NOMO-1 treated with dmso at 0.1 percent for 144 hours (cell line): ENCODE measurements around the gene RALGDS.

ENCODE experiments used
- DNase-seq: peaks from one replicate; lab custom pipeline; 2025; ENCODE audit not compliant: unreplicated experiment; lab: John Stamatoyannopoulos, UW

Gene RALGDS

DNA sequence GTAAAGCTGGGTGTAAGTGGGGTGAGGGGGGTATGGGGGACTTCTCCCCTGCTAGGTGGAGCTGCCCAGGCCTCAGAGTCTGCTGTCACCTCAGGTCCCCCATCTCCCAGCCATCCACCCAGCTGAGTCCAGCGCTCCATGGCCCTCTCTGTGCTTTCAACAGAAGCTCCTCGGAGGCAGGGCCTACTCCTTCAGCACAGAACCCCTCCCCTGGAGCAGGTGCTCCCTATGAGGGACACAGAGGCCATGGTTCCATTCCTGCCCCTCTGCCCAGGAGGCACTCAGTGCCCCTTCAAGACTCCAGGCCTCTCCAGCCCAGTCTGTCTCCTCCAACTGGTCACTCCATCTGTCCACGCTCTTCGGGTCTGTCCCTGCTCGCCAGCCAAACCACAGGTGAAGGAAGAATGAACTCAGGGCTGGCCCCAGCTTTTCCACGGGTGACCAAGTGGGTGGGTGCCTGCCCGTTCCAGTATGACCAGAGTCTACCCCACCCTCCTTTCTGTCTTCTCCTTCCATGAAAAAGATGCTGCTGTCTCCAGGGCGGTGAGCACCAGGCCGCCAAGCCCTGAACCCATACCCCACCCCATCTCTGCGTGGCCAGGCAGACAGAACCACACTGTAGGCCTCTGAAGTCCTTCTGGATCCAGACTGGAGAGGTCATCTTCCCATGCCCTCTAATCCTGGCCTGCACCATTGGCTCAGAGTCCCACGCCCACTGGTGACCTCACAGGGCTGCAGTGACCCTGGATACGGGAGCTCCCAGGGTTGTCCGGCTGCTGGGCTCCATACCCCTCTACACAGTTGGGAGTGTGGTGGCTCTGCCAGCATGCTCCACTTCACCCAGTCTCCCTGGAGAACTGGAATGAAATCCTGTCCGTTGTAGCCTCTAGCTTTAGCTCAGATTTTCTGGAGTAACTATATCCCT, 30.8 kb upstream of the RALGDS start:
- no peak for DNase-seq

DNA sequence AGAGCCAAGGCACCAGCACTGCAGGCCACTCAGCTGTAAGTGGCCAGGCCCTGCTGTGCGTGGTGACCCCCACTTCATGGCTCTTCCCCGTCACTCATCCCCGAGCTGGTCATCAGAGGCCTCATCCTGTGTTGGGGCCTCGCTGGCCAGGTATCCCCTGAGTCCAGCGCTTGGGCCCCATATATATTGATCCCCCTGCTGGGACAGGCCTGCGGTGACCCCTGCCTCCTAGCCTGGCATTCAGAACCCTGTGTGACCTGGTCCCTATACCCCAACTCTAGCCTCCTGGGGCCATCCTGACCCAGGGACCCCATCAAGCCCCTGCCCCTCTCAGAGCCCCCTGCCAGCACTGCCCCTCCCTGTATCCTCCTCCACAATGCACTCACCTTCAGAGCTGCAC, 30.0 kb upstream of the RALGDS start:
- DNase-seq = no peak

DNA sequence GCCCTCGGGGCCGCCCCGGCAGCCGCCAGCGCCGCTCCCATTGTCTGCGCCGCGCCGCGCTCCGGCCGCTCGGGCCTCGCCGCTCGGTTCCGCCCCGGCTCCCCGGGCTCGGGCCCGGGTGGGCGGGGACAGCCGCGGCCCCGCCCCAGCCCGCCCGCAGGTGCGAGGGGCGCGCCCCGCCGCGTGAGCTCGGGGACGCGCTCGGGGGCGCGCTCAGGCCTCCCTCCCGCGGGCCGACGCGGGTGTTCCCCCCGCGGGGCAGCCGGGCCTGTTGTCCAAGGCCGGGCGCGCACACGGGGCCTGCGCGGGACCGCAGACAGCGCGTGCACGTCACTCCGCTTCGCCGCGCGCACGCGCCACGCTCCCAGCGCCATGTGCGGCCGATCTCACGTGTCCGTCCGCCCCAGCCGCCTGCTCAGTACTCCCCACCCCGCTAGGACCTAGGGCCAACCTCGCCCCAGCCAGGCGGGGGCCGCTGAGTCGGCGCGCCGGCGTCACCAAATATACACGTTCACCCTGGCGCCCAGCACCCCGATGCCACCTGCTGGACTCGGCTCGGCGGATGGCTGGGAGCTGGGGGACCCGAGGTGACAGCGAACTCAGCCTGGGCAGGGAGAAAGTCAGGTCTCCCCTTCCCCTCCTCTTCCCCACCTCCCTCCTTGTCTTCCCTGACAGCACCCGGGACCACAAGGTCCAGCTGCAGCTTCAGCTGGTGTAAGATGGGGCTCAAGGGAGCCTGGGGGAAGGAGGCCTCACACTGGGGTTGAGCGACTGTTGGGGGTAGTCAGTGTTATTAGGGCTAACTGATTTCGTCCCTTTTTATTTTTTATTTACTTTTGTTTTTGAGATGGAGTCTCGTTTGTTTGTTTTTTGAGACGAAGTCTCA, 28.3 kb upstream of the RALGDS start:
- peak; percentile 80 for DNase-seq

DNA sequence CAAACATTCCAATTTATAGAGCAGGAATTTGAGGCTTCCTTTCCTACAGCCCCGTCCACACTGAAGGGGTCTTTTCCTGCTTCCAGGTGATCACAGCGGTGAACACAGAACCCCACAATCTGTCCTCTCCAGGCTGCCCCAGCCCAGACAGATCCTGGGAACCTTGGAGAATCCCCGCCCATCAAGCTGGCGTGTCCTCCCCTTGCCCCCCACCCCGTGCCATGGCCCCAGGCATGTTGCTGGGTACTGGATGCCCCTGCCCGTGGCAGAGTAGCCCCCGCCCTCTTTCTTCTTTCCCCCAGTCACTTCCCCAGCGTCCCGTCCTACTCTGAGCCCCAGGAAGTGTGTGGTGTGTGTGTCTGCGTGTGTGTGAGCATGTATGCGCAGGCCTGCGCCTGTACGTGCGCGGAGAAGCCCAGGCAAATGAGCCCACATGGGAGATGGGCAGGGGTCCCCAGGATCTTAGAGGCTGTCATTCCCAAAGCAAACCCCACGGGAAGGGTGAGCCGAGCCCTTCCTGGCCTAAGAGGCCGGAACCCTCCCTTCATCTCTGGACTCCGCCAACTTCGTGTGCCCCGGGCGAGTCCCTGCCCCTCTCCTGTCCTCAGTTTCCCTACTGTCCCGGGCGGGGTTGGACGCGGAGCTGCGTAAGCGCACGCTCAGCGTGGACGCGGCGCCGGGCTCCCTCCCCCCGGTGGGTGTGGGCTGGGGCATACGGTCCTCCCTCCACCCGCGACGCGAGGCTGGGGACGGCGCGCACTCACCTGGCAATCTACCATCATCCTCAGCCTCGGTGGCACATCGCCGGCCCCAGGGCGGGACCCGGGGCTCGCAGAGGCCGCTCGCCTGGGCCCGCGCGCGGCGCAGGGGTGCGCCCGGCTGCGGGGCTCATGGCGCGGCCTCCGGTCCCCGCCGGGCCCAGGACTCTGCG, 27.4 kb upstream of the RALGDS start:
- peak; percentile 36 for DNase-seq

DNA sequence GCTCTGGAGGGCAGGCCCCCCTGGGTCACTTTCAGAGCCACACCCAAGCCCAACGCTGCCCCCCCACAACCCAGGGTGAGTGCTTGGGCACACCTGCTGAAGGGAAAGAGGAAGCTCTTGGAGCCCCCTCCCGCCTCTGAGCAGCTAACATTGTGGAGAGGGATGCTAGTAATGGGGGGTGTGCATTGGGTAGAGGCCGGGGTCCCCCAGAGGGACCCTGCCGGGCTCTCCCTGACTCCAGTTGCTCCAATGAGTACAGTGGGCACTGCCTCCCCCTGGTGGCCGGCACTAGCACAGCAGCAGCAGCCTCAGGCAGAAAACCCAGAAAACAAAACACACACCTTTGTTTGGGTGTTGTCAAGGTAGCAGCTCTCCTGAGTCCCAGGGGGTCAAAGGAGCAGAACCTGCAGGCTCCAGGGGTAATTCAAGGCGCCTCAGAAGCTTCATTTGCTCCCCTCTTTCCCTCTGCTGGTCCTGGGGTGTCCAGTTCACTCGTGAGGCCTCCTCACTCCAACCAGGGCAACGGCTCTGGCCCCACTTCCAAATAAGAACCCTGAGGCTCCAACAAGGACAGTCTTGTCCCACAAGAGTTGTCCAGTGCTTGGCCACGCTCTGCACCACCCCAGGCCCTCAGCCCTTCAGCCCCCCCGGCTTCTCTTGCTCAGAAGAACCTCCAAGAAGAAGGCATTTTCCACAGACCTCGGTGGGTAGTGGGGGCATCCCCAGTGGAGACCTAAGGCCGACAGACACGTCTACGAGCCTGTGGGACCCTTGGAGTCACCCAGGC, 26.6 kb upstream of the RALGDS start:
- no peak for DNase-seq

DNA sequence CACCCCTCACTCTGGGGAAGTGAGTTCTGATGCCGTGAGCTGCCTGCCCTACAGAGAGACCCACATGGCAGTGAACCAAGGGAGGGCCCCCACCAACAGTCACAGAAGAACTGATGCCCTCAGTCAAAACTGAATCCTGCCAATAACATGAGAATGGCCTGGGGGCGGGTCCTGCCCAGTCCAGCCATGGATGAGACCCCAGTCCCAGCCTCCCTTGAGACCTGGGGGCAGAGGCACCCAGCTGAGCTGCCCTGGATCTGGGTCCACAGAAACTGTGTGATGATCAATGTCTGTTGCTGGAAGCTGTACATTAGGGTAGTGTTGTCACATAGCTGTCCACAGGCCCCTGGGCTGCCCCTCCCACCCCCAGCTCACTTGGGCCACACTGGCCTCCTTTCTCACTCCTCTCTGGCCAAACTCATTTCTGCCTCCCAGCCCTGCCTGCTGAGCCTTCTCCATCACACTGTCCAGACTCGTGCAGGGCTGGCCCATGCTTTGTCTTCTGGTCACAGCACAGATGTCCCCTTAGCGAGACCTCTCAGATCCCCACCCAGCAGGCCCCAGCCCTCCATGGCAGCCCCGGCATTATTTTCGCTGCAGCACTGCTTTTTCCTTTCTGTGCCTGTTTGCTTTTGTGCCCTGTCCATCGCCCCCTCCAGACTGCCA, 25.8 kb upstream of the RALGDS start:
- no peak for DNase-seq

DNA sequence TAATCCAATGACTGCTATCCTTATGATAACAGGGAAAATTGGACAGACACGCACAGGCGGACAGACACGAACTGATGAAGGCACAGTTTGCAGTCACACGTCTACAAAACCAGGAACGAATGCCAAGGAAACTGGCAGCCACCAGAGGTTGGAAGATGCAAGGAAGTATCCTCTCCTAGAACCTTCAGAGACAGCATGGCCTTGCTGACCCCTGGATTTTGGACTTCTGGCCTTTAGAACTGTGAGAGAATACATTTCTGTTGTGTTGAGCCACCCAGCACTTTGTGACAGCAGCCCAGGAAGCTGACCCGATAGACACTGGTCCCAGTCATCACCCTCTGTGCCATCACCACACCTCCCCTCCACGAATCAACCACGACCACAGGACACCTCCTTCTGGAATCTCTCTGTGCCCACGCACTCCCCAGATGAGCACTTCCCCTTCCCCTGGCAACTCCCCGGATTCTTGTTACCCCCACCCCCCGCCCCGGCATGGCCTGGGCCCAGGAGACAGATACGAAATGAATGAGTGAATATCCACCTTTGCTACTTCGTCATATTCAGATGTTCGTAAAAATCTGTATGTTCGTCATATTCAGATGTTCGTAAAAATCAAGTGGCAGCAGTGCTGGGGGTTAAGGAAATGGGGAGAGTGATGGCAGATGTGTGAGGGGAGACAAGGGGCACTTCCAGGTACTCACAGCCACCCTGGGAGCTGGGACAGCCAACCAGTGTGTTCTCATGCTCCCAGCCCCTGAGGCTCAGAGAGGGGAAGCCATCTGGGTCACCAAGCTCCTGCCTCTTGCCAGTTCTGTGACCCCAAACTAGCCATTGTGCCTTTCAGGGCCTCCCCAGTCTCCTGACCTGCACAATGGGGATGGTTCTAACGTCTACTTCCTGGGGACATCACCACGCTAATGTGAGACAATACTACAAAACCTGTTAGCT, 24.1 kb upstream of the RALGDS start:
- DNase-seq = no peak

DNA sequence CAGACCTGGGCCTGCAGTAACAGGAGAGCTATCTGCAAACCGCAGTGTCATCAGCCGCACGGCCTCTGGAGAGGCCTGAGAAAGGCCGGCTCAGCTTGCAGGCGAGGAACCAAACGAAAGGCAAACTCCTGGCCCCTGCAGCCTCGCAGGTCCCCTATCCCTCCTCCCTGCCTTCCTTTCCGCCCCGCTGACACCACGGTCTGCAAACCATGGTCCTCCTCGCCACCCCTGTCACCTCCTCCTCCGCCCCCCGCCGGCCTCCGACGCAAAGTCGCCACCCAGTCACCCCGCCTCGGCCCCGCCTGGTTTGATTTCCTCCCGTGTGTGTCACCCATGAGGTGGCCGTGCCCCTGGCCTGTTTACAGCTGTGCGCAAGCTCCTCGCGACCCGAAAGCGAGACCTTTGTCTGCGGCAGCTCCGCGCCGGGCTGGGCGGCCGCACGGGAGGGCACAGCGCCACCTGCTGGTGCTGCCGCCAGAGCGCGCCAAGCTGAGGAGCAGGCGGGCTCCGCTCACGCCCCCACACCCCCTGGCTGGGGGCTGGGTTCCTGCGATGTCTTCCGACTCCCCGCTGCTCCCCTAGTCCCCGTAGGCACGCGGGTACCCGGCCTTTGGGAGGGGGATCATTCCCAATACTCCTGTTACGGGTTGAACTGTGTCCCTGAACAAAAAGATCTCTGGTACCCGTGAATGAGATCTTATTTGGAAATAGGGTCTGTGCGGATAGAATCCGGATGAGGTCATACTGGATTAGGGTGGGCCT, 23.3 kb upstream of the RALGDS start:
- DNase-seq = peak; percentile 38

DNA sequence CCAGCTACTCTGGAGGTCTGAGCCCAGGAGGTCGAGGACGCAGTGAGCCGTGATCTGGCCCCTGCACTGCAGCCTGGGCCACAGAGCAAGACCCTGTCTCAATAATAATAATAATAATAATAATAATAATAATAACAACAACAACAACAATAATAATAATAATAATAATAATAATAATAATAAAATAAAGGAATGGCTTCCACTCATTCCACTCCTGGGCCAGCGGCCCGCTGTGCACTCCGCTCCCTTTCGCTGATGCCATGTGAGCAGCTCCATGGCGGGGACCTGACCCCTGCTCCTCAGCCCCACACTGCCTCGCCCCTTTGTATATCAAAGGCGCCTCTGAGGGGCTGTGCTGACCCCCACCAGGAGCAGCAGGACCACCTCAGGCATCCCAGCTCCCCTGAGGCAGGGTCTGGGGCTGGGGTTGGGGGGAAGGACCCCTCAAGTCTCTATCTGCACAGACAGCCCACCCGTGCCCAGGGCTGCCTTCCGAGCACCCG, 22.6 kb upstream of the RALGDS start:
- DNase-seq = no peak

DNA sequence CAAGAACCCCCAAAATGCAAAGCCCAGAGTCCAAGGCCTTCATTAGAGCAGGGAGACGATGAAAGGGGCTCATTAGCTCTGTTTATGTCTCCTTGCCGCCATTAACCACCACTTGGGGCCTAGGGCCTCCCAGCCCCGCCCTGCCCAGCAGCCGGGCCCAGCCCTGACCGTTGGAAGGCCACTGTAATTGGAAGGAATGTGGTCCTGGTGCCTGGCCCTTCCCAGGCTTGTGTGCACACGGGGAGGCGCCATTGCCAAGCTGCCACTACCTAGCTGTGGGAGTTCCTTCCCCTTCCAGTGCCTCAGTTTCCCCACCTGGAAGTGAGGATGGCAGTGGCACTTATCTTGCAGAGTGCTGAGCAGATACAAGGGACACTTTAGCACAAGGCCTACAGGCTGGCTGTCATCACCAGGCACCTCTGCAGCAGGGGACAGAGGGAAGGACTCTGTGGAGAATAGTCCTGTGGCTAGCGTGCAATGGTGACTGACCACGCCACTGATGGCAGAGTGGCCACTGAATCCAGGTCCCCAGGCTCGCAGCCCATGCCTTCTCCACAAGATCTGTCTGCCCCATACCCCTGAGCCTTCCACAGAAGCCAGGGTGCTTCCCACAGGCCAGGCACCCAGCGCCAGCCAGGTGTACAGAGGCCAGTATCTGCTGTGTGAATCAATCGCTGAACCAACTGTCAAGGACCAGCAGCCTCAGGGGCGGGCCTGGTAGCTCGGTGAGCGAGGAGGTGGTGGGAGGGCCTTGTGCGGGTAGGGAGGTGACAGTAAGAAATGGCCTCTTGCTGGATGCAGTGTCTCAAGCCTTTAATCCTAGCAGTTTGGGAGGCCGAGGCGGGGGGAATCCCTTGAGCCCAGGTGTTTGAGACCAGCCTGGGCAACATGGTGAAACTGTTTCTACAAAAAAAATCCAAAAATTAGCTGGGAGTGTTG, 21.9 kb upstream of the RALGDS start:
- DNase-seq = no peak

DNA sequence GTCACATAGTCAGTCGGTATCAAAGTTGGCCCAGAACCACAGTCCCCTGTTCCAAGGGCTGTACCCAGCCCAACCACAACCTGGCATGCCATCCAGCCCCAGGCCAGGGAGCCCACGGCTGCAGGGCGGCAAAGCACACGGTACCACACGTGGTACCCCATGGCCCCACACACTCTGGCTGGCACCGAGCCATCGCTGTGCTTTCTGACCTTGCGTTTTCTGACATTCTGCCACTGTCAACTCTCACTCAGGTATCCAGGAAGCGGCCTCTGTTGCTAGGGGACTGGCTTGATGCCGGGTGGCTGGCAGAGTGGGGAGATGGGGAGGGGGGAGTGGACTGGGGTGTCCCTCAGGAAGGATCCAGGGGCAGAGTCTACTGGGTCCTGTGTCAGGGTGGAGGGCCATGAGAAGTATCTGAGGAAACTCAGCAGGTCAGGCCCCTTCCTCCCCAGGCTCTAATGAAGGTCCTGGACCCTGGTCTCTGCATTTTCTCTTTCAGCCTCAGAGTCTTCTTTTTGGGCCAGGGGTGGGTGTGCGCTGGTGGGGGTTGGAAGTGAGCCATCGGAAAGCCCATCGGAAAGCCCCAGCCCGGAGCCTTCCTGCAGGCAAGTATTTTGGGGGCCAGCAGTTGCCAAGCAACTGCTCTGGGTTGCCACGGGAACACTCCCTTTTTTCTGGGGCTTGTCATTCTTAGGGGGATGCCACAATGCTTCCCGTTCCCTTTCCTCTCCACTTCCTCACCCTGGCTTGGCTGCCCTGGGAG, 21.0 kb upstream of the RALGDS start:
- no peak for DNase-seq

DNA sequence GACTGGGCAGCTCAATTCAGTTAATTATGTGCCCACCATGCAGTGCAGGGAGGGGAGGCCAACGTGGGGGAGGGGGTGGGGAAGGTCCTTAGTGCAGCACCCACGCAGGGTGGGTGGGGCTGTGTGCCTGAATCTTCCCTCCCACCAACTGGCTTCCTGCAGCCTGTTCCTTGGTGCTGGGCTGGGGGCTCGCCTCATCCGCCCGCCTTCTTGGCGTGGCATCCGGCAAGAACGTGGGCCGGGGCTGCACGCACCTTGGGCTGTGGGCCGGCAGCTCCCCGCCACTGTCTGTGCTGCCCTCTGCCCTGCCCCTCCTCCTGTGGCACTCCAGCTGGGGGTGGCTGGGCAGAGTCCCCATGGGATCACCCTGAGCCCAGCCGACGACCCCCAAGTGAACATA, 19.6 kb upstream of the RALGDS start:
- DNase-seq = no peak

DNA sequence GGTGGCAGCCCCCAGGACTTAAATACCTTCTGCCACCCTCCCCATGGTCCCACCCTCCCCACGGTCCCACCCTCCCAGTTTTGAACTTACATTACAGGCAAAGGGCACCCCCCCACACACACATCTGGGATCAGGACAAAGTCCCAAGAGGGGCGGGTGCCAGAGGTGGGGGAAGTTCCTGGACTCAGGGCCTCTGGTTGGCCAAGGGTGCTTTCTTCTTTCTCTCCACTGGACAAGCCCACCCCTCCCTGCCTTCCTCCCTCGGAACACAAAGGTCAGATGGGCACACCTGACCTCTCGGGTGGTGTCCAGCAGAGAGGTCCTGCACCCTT, 19.1 kb upstream of the RALGDS start:
- DNase-seq = no peak

DNA sequence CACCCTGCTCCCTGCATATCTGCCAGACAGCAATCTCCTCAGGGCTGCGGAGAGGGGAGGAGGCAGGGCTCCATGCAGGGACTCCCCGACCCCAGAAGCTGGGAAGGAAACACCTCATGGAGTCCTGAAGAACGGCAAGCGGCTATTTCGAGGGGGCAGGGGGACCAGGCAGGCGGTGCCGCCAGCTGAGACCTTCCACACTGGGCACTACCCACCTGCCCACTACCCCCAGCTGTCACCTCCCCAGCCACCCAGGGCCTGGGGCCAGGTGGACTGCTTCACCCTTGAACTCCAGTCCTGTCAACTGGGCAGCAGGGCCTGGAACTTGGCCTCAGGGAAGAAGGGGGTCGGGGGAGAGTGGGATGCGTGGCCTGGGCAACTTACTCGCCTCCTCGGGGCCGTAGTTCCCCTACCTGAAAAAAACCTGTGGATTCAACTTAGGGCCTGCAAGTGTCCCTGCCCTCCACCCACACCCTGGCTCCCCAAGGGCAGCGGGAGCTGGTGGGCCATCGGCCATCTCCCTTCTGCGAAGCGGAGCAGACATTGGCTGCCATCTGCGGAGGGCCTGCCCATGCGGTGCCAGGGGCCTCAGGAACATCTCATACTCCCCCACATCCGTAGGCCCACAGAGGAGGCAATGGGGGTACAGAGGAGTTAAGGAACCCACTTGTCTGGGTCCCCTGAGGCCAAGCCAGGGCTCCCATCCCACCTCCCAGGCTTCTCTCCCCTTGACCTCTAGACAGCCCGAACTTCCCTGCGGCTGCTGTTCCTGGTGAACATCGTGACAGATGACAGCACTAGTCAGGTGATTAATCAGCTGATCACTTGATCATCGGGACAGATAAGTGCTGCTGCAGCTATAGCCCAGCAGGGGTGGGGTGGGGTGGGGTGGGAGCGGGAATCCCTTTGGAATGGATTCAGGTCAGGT, 18.5 kb upstream of the RALGDS start:
- no peak for DNase-seq
